Sigmoid colon (tissue), 7 donors: ENCODE results near the gene OR8H3. TPM values are rescaled to one million over a fixed set of nuclear protein-coding genes. Genes with fewer than 3 reads are reported as not detected.

Source experiments
- DNase-seq: peaks from one replicate; pipeline ENCODE4 v3.0.0-alpha.2; 2019
- H3K27ac ChIP-seq, 4 donors: fragments of 200-600 bp; sonication (generic); one replicate each; pipeline ENCODE4 v1.5.1; 2016 to 2019; ENCODE audit warnings: mild to moderate bottlenecking in 1 of 4
- H3K27me3 ChIP-seq, 3 donors: fragments of 200-600 bp; sonication (generic); one replicate each; pipeline ENCODE4 v1.5.1; 2019; ENCODE audit warnings: mild to moderate bottlenecking in 1 of 3
- H3K36me3 ChIP-seq, 4 donors: fragments of 200-600 bp; sonication (generic); one replicate each; pipeline ENCODE4 v1.5.1; 2016 to 2019
- H3K4me1 ChIP-seq, 4 donors: fragments of 200-600 bp; sonication (generic); one replicate each; pipeline ENCODE4 v1.5.1; 2017 to 2019
- H3K4me3 ChIP-seq, 4 donors: fragments of 200-600 bp; sonication (generic); one replicate each; pipeline ENCODE4 v1.5.1; 2017 to 2019; ENCODE audit warnings: mild to moderate bottlenecking in 2 of 4, moderate library complexity in 1 of 4
- H3K9me3 ChIP-seq, 4 donors: fragments of 200-600 bp in 3 of 4; sonication (generic) in 3 of 4; one replicate each; pipeline versions ENCODE4 v1.5.1 to v1.6.1; 2013 to 2019
- EP300 ChIP-seq, 4 donors: sonication (generic); formaldehyde crosslinking; IDR thresholded peaks; one replicate each; pipeline ENCODE4 v1.6.1; 2017; ENCODE audit warnings: antibody characterized with exemption in 4 of 4
- POLR2A ChIP-seq, 2 donors: fragments of 450-650 bp; IDR thresholded peaks; one replicate each; pipeline ENCODE4 v1.6.1; 2016; ENCODE audit warnings: antibody characterized with exemption in 2 of 2, mild to moderate bottlenecking in 2 of 2, moderate library complexity in 2 of 2
- POLR2AphosphoS5 ChIP-seq, 4 donors: sonication (generic); formaldehyde crosslinking; IDR thresholded peaks; one replicate each; pipeline ENCODE4 v1.6.1; 2017; ENCODE audit warnings: antibody characterized with exemption in 4 of 4
- WGBS, 2 donors: extraction: QIAGEN DNeasy Blood & Tissue Kit; methylation state at CpG; one replicate each; pipeline ENCODE4 v1.1.7; 2013; 5-methylcytosine and 5-hydroxymethylcytosine counted together
- intact Hi-C: fragments of 100-400 bp; cut with DNase I; formaldehyde crosslinking; loops from one replicate; pipeline ENCODE4 v1.15.1; 2023
- polyA plus RNA-seq, 3 donors: library from polyadenylated mRNA; stranded (reverse); fragments of 200-250 nt; gene quantifications; one replicate each; pipeline ENCODE4 v1.2.3, GENCODE V29; 2013
- total RNA-seq, 4 donors: library from RNA; depleted of rRNA; stranded (reverse); fragments of >200 nt; gene quantifications; one replicate each; pipeline ENCODE4 v1.1.0, GENCODE V29; 2016
- TF ChIP-seq, protein P1 (sequence below), 4 experiments: fragments of 450-650 bp in 3 of 4; fragments of 200-600 bp in 1 of 4; IDR thresholded peaks; one replicate each; pipeline ENCODE4 v1.5.1; 2016 to 2019; ENCODE audit warnings: antibody characterized with exemption in 4 of 4, mild to moderate bottlenecking in 3 of 4, moderate library complexity in 2 of 4
- donor health status: healthy with polysubstance abuse.
- donor health status: Bipolar disorder and iron deficiency.
- donor health status: healthy.

The OR8H3 gene, protein sequence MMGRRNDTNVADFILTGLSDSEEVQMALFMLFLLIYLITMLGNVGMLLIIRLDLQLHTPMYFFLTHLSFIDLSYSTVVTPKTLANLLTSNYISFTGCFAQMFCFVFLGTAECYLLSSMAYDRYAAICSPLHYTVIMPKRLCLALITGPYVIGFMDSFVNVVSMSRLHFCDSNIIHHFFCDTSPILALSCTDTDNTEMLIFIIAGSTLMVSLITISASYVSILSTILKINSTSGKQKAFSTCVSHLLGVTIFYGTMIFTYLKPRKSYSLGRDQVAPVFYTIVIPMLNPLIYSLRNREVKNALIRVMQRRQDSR
- total RNA-seq (not detected), polyA plus RNA-seq (not detected)

DNA sequence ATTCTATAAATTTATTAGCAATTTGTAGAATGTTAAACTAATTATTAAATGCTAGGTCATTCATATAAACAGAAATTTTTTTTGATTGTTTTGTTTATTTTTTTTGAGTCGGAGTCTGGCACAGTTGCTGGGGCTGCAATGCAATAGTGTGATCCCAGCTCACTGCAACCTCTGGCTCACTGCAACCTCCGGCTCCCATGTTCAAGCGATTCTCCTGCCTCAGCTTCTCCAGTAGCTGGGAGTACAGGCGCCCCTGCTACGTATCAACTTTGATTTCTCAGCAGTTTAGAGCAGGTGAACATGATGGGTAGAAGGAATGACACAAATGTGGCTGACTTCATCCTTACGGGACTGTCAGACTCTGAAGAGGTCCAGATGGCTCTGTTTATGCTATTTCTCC lies at the start of gene OR8H3:
OR8H3 (plus strand) TSS at position 301 of the 400 bp plus-strand sequence; CDS start at position 301, 0 bp downstream.
- Histone ChIP-seq H3K4me3 (no peak within 1 kb of the TSS), H3K9me3 (no peaks in the 10 kb centered on the region), H3K27ac (no peak within 1 kb of the TSS), H3K27me3 (no peaks in the 10 kb centered on the region), H3K36me3 (no peaks in the 10 kb centered on the region), H3K4me1 (no peaks in the 10 kb centered on the region)
- TF ChIP-seq POLR2AphosphoS5 (IDR thresholded peaks at IDR 0.05) (no peak), POLR2A (IDR thresholded peaks at IDR 0.05) (no peak), EP300 (IDR thresholded peaks at IDR 0.05) (no peak)
- TF ChIP-seq, protein P1, sequence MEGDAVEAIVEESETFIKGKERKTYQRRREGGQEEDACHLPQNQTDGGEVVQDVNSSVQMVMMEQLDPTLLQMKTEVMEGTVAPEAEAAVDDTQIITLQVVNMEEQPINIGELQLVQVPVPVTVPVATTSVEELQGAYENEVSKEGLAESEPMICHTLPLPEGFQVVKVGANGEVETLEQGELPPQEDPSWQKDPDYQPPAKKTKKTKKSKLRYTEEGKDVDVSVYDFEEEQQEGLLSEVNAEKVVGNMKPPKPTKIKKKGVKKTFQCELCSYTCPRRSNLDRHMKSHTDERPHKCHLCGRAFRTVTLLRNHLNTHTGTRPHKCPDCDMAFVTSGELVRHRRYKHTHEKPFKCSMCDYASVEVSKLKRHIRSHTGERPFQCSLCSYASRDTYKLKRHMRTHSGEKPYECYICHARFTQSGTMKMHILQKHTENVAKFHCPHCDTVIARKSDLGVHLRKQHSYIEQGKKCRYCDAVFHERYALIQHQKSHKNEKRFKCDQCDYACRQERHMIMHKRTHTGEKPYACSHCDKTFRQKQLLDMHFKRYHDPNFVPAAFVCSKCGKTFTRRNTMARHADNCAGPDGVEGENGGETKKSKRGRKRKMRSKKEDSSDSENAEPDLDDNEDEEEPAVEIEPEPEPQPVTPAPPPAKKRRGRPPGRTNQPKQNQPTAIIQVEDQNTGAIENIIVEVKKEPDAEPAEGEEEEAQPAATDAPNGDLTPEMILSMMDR (IDR thresholded peaks at IDR 0.05), result no peak
- DNase-seq, result no peak
- intact Hi-C loops, result no loop called here
- 76 to 86% methylated on average over 6 of the region's 6 CpGs for WGBS, 2 donors

DNA sequence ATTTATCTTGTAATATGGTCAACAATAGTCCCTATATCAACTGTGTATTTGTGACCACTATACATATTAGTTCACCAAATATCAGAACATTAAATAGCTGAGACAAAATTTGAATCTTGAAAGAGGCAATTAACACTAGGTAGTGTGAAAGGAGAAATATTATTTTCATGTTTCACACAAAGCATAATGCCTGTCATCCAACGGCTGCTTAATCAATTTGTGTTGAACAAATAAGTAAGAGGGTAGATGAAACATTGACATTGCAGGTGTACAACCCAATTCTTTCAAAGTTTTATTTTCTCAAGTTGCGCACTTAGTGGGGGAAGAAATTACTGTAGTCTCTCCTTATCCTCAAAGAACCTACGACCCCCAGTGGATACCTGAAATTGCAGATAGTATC lies 32.5 kb upstream of the OR8H3 start:
- Histone ChIP-seq H3K27ac (no peak overlapping the region), H3K27me3 (no peaks in the 10 kb centered on the region), H3K4me1 (no peaks in the 10 kb centered on the region), H3K36me3 (no peaks in the 10 kb centered on the region), H3K4me3 (no peak overlapping the region), H3K9me3 (no peaks in the 10 kb centered on the region)
- DNase-seq, result no peak
- TF ChIP-seq, protein P1 (IDR thresholded peaks at IDR 0.05), result no peak
- no peak for TF ChIP-seq POLR2AphosphoS5 (IDR thresholded peaks at IDR 0.05)
- no peak for TF ChIP-seq POLR2A (IDR thresholded peaks at IDR 0.05)
- TF ChIP-seq EP300 (IDR thresholded peaks at IDR 0.05), result no peak
- intact Hi-C loops, result no loop called here
- WGBS, 2 donors, result 75 to 92% methylated on average over 3 of the region's 3 CpGs

DNA sequence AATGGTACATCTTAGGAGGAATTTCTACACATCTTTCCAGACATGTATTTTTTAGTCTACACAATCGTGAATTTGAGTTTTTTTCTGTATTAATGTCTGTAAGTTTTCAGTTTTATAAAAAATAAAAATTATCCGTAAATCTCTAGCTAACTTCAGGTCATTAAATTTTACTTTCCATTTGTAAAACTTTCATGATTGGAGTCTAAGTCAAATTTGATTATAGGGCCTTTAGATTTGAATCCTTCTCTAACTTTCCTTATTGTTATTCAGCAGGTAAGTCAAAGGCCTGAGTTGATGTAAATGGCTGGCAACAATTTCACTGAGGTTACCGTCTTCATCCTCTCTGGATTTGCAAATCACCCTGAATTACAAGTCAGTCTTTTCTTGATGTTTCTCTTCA lies 29.2 kb upstream of the OR8H3 start, which contains the start of gene OR8I2:
OR8I2 (plus strand) TSS at position 301 of the 400 bp plus-strand sequence; CDS start at position 301, 0 bp downstream.
- WGBS, 2 donors, result 62 to 92% methylated on average over 3 of the region's 3 CpGs
- Histone ChIP-seq H3K9me3 (no peaks in the 10 kb centered on the region), H3K4me3 (no peak within 1 kb of the TSS), H3K27me3 (no peaks in the 10 kb centered on the region), H3K27ac (no peak within 1 kb of the TSS), H3K36me3 (no peaks in the 10 kb centered on the region), H3K4me1 (no peaks in the 10 kb centered on the region)
- TF ChIP-seq EP300 (IDR thresholded peaks at IDR 0.05) (no peak), POLR2A (IDR thresholded peaks at IDR 0.05) (no peak)
- TF ChIP-seq, protein P1 (IDR thresholded peaks at IDR 0.05), result no peak
- no peak for DNase-seq
- intact Hi-C loops, result no loop called here

DNA sequence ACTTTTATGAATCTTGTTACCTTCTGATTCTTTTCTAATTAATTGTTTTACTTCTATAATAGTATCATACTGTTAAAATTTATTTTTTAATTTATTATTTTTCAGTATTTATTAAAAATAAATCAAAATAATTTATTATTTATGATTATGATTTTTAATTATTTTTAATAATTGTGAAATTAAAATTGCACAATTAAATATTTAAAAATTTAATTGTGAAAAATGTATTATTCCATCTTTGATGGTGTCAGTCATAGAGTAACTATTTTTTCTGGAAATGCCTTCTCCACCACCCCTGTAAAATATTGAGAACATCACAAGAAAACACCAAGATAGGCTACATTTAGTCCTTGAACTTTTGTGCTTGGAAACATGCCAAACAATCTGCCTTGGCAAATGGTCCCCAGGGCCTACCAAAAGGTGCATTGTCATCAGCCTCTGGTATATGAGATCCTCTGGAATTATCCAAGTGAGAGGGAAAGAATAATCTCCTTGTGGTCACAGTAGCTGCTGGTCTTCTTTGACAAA lies 18.9 kb upstream of the OR8H3 start, which contains the start of gene OR8H2:
OR8H2 (plus strand) TSS at position 478 of the 528 bp plus-strand sequence. CDS start 1,356 bp downstream, outside the sequence.
- H3K27ac ChIP-seq, result no peak within 1 kb of the TSS
- no peaks in the 10 kb centered on the region for H3K9me3 ChIP-seq
- TF ChIP-seq POLR2AphosphoS5 (IDR thresholded peaks at IDR 0.05) (no peak), EP300 (IDR thresholded peaks at IDR 0.05) (no peak), POLR2A (IDR thresholded peaks at IDR 0.05) (no peak)
- TF ChIP-seq, protein P1 (IDR thresholded peaks at IDR 0.05), result no peak
- H3K4me3 ChIP-seq, result no peak within 1 kb of the TSS
- intact Hi-C loops, result no loop called here
- H3K27me3 ChIP-seq, result no peaks in the 10 kb centered on the region
- H3K4me1 ChIP-seq, result no peaks in the 10 kb centered on the region
- DNase-seq, result no peak
- no peaks in the 10 kb centered on the region for H3K36me3 ChIP-seq
